A549 (cell line): ENCODE results near the gene CCDC57.

ENCODE experiments used
- MAZ ChIP-seq: fragments of 150-350 bp; IDR thresholded peaks from 2 replicates; pipeline ENCODE4 v1.6.1; 2014; ENCODE audit warnings: antibody characterized with exemption, low read depth, low read length, borderline replicate concordance
- NR3C1 ChIP-seq: fragments of >200 bp; sonication (Bioruptor Twin); formaldehyde crosslinking; IDR thresholded peaks from 3 replicates; pipeline ENCODE4 v1.6.1; 2017
- POLR2A ChIP-seq: IDR thresholded peaks from 2 replicates; pipeline ENCODE4 v1.6.1; 2012; ENCODE audit warnings: mild to moderate bottlenecking, low read length
- RAD21 ChIP-seq, 2 experiments: fragments of >200 bp in 1 of 2; sonication (Bioruptor Twin) in 1 of 2; formaldehyde crosslinking in 1 of 2; IDR thresholded peaks in 1 of 2; conservative IDR thresholded peaks in 1 of 2; 2 replicates in 1 of 2; 3 replicates in 1 of 2; pipeline ENCODE4 v1.6.1; 2012 to 2018; ENCODE audit warnings: inconsistent platforms in 1 of 2
- RNF2 ChIP-seq: fragments of 200-600 bp; sonication (generic); IDR thresholded peaks from 2 replicates; pipeline ENCODE4 v1.6.1; 2016; ENCODE audit warnings: low read depth, mild to moderate bottlenecking, antibody characterized with exemption, moderate library complexity, borderline replicate concordance
- TF ChIP-seq, protein P1 (sequence below): fragments of >200 bp; sonication (Bioruptor Twin); formaldehyde crosslinking; IDR thresholded peaks from 3 replicates; pipeline ENCODE4 v1.5.1; 2016

DNA sequence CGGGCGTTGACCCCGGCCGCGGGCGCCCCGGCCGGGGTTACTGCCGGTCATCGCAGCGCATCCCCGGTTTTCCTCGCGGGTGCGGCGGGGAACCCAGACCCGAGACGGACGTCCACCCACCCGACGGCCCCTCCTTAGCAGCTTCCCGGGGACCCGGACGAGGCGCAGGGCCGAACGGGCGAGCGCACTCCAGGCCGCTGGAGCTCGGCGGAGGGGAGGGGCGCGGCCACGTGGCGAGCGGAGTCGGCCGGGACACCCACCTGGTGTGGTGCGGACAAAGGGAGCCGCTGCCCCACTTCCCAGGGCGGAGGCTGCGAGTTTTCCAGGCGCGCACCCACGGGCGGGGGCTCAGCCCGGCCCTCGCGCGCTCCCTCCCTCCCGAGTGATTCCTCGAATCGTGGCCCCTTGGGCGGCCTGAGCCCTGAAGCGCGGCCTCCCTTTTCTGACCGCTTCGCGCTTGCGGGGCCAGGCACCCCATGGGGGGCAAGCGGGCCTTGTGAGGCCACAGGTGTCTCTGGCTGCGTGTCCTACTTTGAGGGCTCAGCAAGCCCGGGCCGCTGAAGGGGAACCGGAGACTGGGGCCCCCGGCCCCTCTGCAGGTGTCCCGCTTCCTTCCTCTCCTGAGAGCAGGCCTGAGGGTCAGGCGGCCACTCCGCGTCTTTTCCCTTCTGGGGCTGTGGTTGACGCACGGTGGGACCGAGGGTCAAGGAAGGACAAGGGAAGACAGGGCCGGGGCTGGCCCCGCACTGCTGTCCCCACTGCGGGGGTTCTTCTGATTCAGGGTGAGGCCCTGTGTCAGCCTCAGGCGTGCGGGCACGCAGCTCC lies 113.5 kb downstream of the CCDC57 start:
- TF ChIP-seq NR3C1 (no peak), POLR2A (no peak), RAD21 (conservative IDR thresholded peaks at IDR 0.05 in 1 of 2, IDR thresholded peaks at IDR 0.05 in 1 of 2) (no peak), MAZ (no peak), RNF2 (peak; percentile 63; the same call in 1 of the 2 replicates)
- TF ChIP-seq, protein P1, sequence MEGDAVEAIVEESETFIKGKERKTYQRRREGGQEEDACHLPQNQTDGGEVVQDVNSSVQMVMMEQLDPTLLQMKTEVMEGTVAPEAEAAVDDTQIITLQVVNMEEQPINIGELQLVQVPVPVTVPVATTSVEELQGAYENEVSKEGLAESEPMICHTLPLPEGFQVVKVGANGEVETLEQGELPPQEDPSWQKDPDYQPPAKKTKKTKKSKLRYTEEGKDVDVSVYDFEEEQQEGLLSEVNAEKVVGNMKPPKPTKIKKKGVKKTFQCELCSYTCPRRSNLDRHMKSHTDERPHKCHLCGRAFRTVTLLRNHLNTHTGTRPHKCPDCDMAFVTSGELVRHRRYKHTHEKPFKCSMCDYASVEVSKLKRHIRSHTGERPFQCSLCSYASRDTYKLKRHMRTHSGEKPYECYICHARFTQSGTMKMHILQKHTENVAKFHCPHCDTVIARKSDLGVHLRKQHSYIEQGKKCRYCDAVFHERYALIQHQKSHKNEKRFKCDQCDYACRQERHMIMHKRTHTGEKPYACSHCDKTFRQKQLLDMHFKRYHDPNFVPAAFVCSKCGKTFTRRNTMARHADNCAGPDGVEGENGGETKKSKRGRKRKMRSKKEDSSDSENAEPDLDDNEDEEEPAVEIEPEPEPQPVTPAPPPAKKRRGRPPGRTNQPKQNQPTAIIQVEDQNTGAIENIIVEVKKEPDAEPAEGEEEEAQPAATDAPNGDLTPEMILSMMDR, result no peak
